ENCODE measurements around the gene AMZ2. TPM values are rescaled to one million over a fixed set of nuclear protein-coding genes. Genes with fewer than 3 reads are reported as not detected.

AMZ2 gene
- total and polyA plus RNA-seq, 2 of the 8 experiments (the other 6 are each of a cell fraction or from before 2014, with no cell fraction given), result 49.5 to 71.0 TPM

GRCh38 chr17:68246271-68247028 is 1.4 kb upstream of the AMZ2 start:
- WGBS, 2 experiments (ENCODE audit: extremely low coverage in 1 of 2, insufficient coverage in 1 of 2, insufficient read length in 1 of 2, insufficient replicate concordance in 2 of 2, low coverage in 1 of 2, low lambda C conversion rate in 2 of 2, missing lambda C conversion rate in 1 of 2), result 91% methylated on average over 24 of the region's 24 CpGs; no CpG with 5 or more reads in 1 of the 2 experiments
- peak in 1 of 2 experiments; percentile 51 for DNase-seq (ENCODE audit: low read depth in 1 of 2, low spot score in 2 of 2)
- no peak overlapping the region for H3K18ac ChIP-seq (ENCODE audit: extremely low read depth, low read length)
- no peak overlapping the region for H2BK20ac ChIP-seq (ENCODE audit: low read length)
- no peaks in the 10 kb centered on the region for H3K27me3 ChIP-seq (replicated peaks in 1 of 4; ENCODE audit: control insufficient read depth in 3 of 4, extremely low read depth in 1 of 4, insufficient read depth in 3 of 4, low read length in 3 of 4)
- no peaks in the 10 kb centered on the region for H4K20me1 ChIP-seq (replicated peaks in 1 of 2; ENCODE audit: control insufficient read depth in 1 of 2, insufficient read depth in 2 of 2, low read length in 2 of 2)
- no peaks in the 10 kb centered on the region; a peak in 2 of 7 replicates for H3K4me1 ChIP-seq (replicated peaks in 1 of 4; ENCODE audit: control insufficient read depth in 3 of 4, insufficient read depth in 4 of 4, low read length in 3 of 4)
- H3K79me1 ChIP-seq (ENCODE audit: low read depth, low read length), result no peaks in the 10 kb centered on the region
- H3K23ac ChIP-seq (ENCODE audit: insufficient read length), result no peak overlapping the region
- H2BK12ac ChIP-seq (ENCODE audit: low read depth, low read length), result no peak overlapping the region
- H3K79me2 ChIP-seq (ENCODE audit: control insufficient read depth in 1 of 2, insufficient read depth in 2 of 2, low read length in 2 of 2), result no peaks in the 10 kb centered on the region
- no peaks in the 10 kb centered on the region for H3K9me3 ChIP-seq (ENCODE audit: insufficient read depth in 2 of 2, low read depth in 1 of 2, low read length in 1 of 2)
- H4K8ac ChIP-seq (ENCODE audit: extremely low read depth, insufficient read depth, low read length), result no peak overlapping the region
- no peak overlapping the region for H3K14ac ChIP-seq (ENCODE audit: insufficient read length)
- peak overlapping the region in 1 of 2 experiments; percentile 67; a peak in 1 of 4 replicates for H3K4me2 ChIP-seq (ENCODE audit: insufficient read depth in 1 of 2, low read depth in 2 of 2, low read length in 2 of 2)
- FAIRE-seq, result no peak
- peaks cover 0 to under 1% (median 0%) of the 10 kb centered on the region in 4 experiments; a peak in 3 of 8 replicates for H3K36me3 ChIP-seq (ENCODE audit: control insufficient read depth in 2 of 4, insufficient read depth in 4 of 4, low read length in 3 of 4)
- no peak overlapping the region for H2AFZ ChIP-seq (ENCODE audit: low read length)
- peak overlapping the region in 1 of 4 experiments; percentile 76; a peak in 3 of 8 replicates for H3K4me3 ChIP-seq (ENCODE audit: extremely low read depth in 1 of 4, insufficient read depth in 2 of 4, low read depth in 3 of 4, low read length in 4 of 4)
- H3K56ac ChIP-seq (replicated peaks; ENCODE audit: insufficient read length, low read depth, low read length), result no peak overlapping the region
- peaks cover 2% of the 10 kb centered on the region; the same call in 1 of the 2 replicates for H3K23me2 ChIP-seq (ENCODE audit: low read depth, low read length)
- POLR2A ChIA-PET (ENCODE audit: partially characterized antibody), result interaction anchor here (1.4 to 3.0 kb wide), 5 partner anchors 9 to 214 kb away, joined by 3 to 10 read pairs (median 5); partner anchors contain the start of gene WIPI1
- no peak overlapping the region for H2BK5ac ChIP-seq (ENCODE audit: low read depth, low read length)
- H2BK15ac ChIP-seq (ENCODE audit: low read length), result no peak overlapping the region
- CTCF ChIA-PET (ENCODE audit: partially characterized antibody), result interaction anchor here (1.0 to 3.6 kb wide), 3 partner anchors 46 to 137 kb away, joined by 3 to 18 read pairs (median 5); no protein-coding TSS in a partner anchor
- no peak overlapping the region for H4K91ac ChIP-seq (replicated peaks; ENCODE audit: insufficient read length, low read length)
- no peak overlapping the region for H4K5ac ChIP-seq (ENCODE audit: insufficient read length, low read depth, low read length)
- H2AK5ac ChIP-seq (ENCODE audit: low read depth, low read length), result no peak overlapping the region
- H2BK120ac ChIP-seq (replicated peaks; ENCODE audit: low read depth, low read length), result no peak overlapping the region
- no peak overlapping the region for H3K4ac ChIP-seq (replicated peaks; ENCODE audit: insufficient read length, low read depth, low read length)
- H3K27ac ChIP-seq (ENCODE audit: low read depth, low read length), result no peak overlapping the region
- no peak overlapping the region for H3K9ac ChIP-seq (replicated peaks in 1 of 4; ENCODE audit: extremely low read depth in 1 of 4, low read depth in 3 of 4, low read length in 3 of 4)
- TF ChIP-seq ASH2L (IDR thresholded peaks at IDR 0.05; ENCODE audit: low read length) (no peak), KDM4A (IDR thresholded peaks at IDR 0.05; ENCODE audit: low read depth, low read length, severe bottlenecking) (no peak), BACH1 (IDR thresholded peaks at IDR 0.05; ENCODE audit: low read length) (no peak), HDAC2 (IDR thresholded peaks at IDR 0.05; ENCODE audit: borderline replicate concordance in 1 of 2, low read depth in 2 of 2, low read length in 2 of 2) (no peak), POU5F1 (IDR thresholded peaks at IDR 0.05; ENCODE audit: low read depth, low read length) (no peak), SP4 (IDR thresholded peaks at IDR 0.05; ENCODE audit: low read length) (no peak), RXRA (IDR thresholded peaks at IDR 0.05; ENCODE audit: insufficient read depth, low read depth, low read length) (no peak), BCL11A (IDR thresholded peaks at IDR 0.05; ENCODE audit: low read depth in 2 of 2, low read length in 2 of 2) (no peak), CEBPB (IDR thresholded peaks at IDR 0.05; ENCODE audit: low read depth, low read length) (no peak), NANOG (IDR thresholded peaks at IDR 0.05; ENCODE audit: insufficient read depth, low read depth, low read length, poor library complexity, severe bottlenecking) (no peak)
- TF ChIP-seq, protein P1, sequence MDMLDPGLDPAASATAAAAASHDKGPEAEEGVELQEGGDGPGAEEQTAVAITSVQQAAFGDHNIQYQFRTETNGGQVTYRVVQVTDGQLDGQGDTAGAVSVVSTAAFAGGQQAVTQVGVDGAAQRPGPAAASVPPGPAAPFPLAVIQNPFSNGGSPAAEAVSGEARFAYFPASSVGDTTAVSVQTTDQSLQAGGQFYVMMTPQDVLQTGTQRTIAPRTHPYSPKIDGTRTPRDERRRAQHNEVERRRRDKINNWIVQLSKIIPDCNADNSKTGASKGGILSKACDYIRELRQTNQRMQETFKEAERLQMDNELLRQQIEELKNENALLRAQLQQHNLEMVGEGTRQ (IDR thresholded peaks at IDR 0.05; ENCODE audit: low read length), result no peak

Measured in H1 (cell line).